Natural killer cell (primary cell): Measurements from ENCODE around the gene MACROH2A1. TPM values are rescaled to one million over a fixed set of nuclear protein-coding genes. Genes with fewer than 3 reads are reported as not detected.

ENCODE experiments used
- ATAC-seq, 3 donors: fragments of 150-1000 bp in 2 of 3; fragments of 200-7000 bp in 1 of 3; cut with Tn5 transposase; 1 replicate in 1 of 3; 2 replicates in 2 of 3; pipeline ENCODE4 v1.10.0; 2021; ENCODE audit warnings: mild to moderate bottlenecking in 2 of 3, moderate library complexity in 2 of 3
- DNase-seq, 2 donors: peaks; one replicate each; pipeline versions ENCODE4 v3.0.0 to v3.0.0-alpha.2; 2013 to 2021; ENCODE audit warnings: mixed read lengths in 1 of 2
- H3K27ac ChIP-seq: one replicate; pipeline ENCODE4 v1.5.1; 2013; ENCODE audit warnings: mild to moderate bottlenecking, low read length
- H3K27me3 ChIP-seq: one replicate; pipeline ENCODE4 v1.6.1; 2013; ENCODE audit warnings: low read length; ENCODE audit not compliant: control insufficient read depth, insufficient read depth
- H3K36me3 ChIP-seq: one replicate; pipeline ENCODE4 v1.6.1; 2013; ENCODE audit warnings: low read length; ENCODE audit not compliant: control insufficient read depth, insufficient read depth
- H3K4me1 ChIP-seq: one replicate; pipeline ENCODE4 v1.6.1; 2013; ENCODE audit warnings: low read length; ENCODE audit not compliant: control insufficient read depth, insufficient read depth
- H3K4me3 ChIP-seq: one replicate; pipeline ENCODE4 v1.5.1; 2013; ENCODE audit warnings: low read length
- H3K9me3 ChIP-seq: one replicate; pipeline ENCODE4 v1.6.1; 2013; ENCODE audit warnings: low read length; ENCODE audit not compliant: control insufficient read depth, insufficient read depth
- H3K27ac Mint-ChIP-seq, 2 donors: one replicate each; pipeline ENCODE4 v1.8.0; 2022; ENCODE audit warnings: mild to moderate bottlenecking in 2 of 2, mixed read lengths in 2 of 2, moderate library complexity in 1 of 2
- H3K27me3 Mint-ChIP-seq, 2 donors: one replicate each; pipeline ENCODE4 v1.8.0; 2022; ENCODE audit warnings: low read depth in 2 of 2, mixed read lengths in 2 of 2
- H3K36me3 Mint-ChIP-seq: one replicate; pipeline ENCODE4 v1.8.0; 2022; ENCODE audit warnings: mixed read lengths
- H3K4me1 Mint-ChIP-seq, 2 donors: one replicate each; pipeline ENCODE4 v1.8.0; 2022; ENCODE audit warnings: mixed read lengths in 2 of 2
- H3K4me3 Mint-ChIP-seq: one replicate; pipeline ENCODE4 v1.8.0; 2022; ENCODE audit warnings: mild to moderate bottlenecking, moderate library complexity, mixed read lengths
- H3K9me3 Mint-ChIP-seq, 2 donors: one replicate each; pipeline ENCODE4 v1.8.0; 2022; ENCODE audit warnings: mixed read lengths in 2 of 2
- CTCF ChIP-seq: fragments of 200-600 bp; IDR thresholded peaks from one replicate; pipeline ENCODE4 v1.8.0; 2022; ENCODE audit warnings: antibody characterized with exemption
- WGBS: methylation state at CpG from one replicate; pipeline ENCODE4 v1.1.7; 2013; ENCODE audit warnings: missing lambda C conversion rate; ENCODE audit not compliant: insufficient coverage; 5-methylcytosine and 5-hydroxymethylcytosine counted together
- intact Hi-C: fragments of 100-400 bp; cut with micrococcal nuclease; formaldehyde crosslinking; loops from one replicate; pipeline ENCODE4 v1.14.2; 2022
- total RNA-seq, 4 donors: library from RNA; stranded (reverse); fragments of 120-200 nt in 1 of 4; gene quantifications; one replicate each; pipeline versions ENCODE4 v1.2.3 to v1.2.4, GENCODE V29; 2013 to 2022

MACROH2A1 gene
- total RNA-seq, 3 donors from 2014 or later (not counting 1 experiment from before 2014, with no cell fraction given) = 139 to 160 (median 139) TPM

- H3K4me1 Mint-ChIP-seq = no peaks in the 10 kb centered on the region
- ATAC-seq (no peak), DNase-seq (no peak)
- H3K9me3 Mint-ChIP-seq = peaks cover 0 to 2% of the 10 kb centered on the region in 2 donors
- Histone ChIP-seq H3K4me1 (peaks cover 5% of the 10 kb centered on the region), H3K4me3 (no peak overlapping the region), H3K36me3 (no peaks in the 10 kb centered on the region), H3K9me3 (no peaks in the 10 kb centered on the region), H3K27me3 (peaks cover 6% of the 10 kb centered on the region), H3K27ac (no peak overlapping the region)
- no peak overlapping the region for H3K27ac Mint-ChIP-seq
- no peak overlapping the region for H3K4me3 Mint-ChIP-seq
- 55% methylated on average over 6 of the region's 7 CpGs for WGBS
- peaks cover 12 to 17% of the 10 kb centered on the region in 2 donors for H3K27me3 Mint-ChIP-seq
- TF ChIP-seq CTCF = no peak
- intact Hi-C loops = no loop called here
- no peaks in the 10 kb centered on the region for H3K36me3 Mint-ChIP-seq
These were observed 24.3 kb upstream of the MACROH2A1 start for GRCh38 chr5:135423146-135423845.

GRCh38 chr5:135422419-135422818 is 23.4 kb upstream of the MACROH2A1 start:
- peaks cover 14 to 22% of the 10 kb centered on the region in 2 donors for H3K27me3 Mint-ChIP-seq
- TF ChIP-seq CTCF = no peak

GRCh38 chr5:135417083-135417482 is 18.1 kb upstream of the MACROH2A1 start:
- no peak for TF ChIP-seq CTCF
- H3K27me3 Mint-ChIP-seq = peaks cover 20 to 41% of the 10 kb centered on the region in 2 donors

More at GRCh38 chr5:135422419-135422818, 23.4 kb upstream of the MACROH2A1 start:
- Histone ChIP-seq H3K4me3 (no peak overlapping the region), H3K9me3 (no peaks in the 10 kb centered on the region), H3K27ac (no peak overlapping the region), H3K36me3 (no peaks in the 10 kb centered on the region), H3K27me3 (peaks cover 8% of the 10 kb centered on the region), H3K4me1 (peaks cover 5% of the 10 kb centered on the region)
- Mint-ChIP-seq H3K9me3 (peaks cover 0 to 2% of the 10 kb centered on the region in 2 donors), H3K27ac (no peak overlapping the region), H3K4me3 (no peak overlapping the region), H3K4me1 (no peaks in the 10 kb centered on the region), H3K36me3 (no peaks in the 10 kb centered on the region)
- DNase-seq (no peak), ATAC-seq (no peak)
- intact Hi-C loops = no loop called here

GRCh38 chr5:135405082-135405481 is 6.1 kb upstream of the MACROH2A1 start:
- Histone ChIP-seq H3K4me3 (no peak overlapping the region), H3K4me1 (peaks cover under 1% of the 10 kb centered on the region), H3K36me3 (no peaks in the 10 kb centered on the region), H3K27me3 (no peaks in the 10 kb centered on the region), H3K27ac (no peak overlapping the region), H3K9me3 (no peaks in the 10 kb centered on the region)
- no peak for TF ChIP-seq CTCF
- DNase-seq (no peak), ATAC-seq (no peak)
- Mint-ChIP-seq H3K27me3 (peaks cover 9 to 13% of the 10 kb centered on the region in 2 donors), H3K9me3 (no peaks in the 10 kb centered on the region), H3K36me3 (no peaks in the 10 kb centered on the region), H3K4me1 (no peaks in the 10 kb centered on the region), H3K27ac (no peak overlapping the region), H3K4me3 (no peak overlapping the region)
- 100% methylated on average over 1 of the region's 2 CpGs for WGBS
- intact Hi-C loops = no loop called here

More at GRCh38 chr5:135417083-135417482, 18.1 kb upstream of the MACROH2A1 start:
- Histone ChIP-seq H3K4me1 (no peaks in the 10 kb centered on the region), H3K27me3 (peaks cover 8% of the 10 kb centered on the region), H3K27ac (no peak overlapping the region), H3K9me3 (no peaks in the 10 kb centered on the region), H3K36me3 (no peaks in the 10 kb centered on the region), H3K4me3 (no peak overlapping the region)
- no peaks in the 10 kb centered on the region for H3K36me3 Mint-ChIP-seq
- H3K4me3 Mint-ChIP-seq = no peak overlapping the region
- DNase-seq = no peak
- peaks cover 0 to 2% of the 10 kb centered on the region in 2 donors for H3K9me3 Mint-ChIP-seq
- no peak overlapping the region for H3K27ac Mint-ChIP-seq
- intact Hi-C loops = no loop called here
- H3K4me1 Mint-ChIP-seq = no peaks in the 10 kb centered on the region
- ATAC-seq = no peak
